Stimulated activated CD4-positive, alpha-beta T cell treated with anti-CD3 and anti-CD28 coated beads, Interleukin-12 subunit alpha, Interleukin-12 subunit beta, amount 100 ng/mL, for 48 hours (primary cell): ENCODE measurements around the gene NOS1AP.
"Not testable (repeated sequence)": the region's sequence is repeated elsewhere in the genome, so short reads cannot be mapped to it uniquely, and the experiment has no call there.

Source experiments
- DNase-seq, 3 donors: peaks; one replicate each; pipeline ENCODE4 v3.0.0-alpha.2; 2020; ENCODE audit warnings: low read depth in 2 of 3, low spot score in 1 of 3

Gene NOS1AP

DNA sequence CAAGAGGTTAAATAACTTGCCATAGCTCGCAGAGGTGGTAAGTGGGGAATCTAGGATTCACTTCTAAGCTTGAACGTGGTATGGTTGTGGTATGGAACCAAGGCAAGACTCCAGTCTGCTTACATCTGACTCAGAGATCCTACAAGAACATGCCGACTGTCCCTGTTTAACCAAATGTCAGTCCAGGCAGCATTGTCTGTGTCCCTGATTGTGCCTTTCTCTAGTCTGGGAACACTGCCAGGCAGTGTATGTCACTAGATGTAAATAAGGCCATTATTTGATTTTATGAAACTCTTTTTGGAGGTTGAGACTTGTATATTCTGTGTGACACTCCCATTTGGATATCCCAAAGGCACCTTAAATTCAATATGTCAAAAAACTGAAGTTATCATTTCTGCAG, 96.0 kb downstream of the NOS1AP start:
- no peak for DNase-seq

DNA sequence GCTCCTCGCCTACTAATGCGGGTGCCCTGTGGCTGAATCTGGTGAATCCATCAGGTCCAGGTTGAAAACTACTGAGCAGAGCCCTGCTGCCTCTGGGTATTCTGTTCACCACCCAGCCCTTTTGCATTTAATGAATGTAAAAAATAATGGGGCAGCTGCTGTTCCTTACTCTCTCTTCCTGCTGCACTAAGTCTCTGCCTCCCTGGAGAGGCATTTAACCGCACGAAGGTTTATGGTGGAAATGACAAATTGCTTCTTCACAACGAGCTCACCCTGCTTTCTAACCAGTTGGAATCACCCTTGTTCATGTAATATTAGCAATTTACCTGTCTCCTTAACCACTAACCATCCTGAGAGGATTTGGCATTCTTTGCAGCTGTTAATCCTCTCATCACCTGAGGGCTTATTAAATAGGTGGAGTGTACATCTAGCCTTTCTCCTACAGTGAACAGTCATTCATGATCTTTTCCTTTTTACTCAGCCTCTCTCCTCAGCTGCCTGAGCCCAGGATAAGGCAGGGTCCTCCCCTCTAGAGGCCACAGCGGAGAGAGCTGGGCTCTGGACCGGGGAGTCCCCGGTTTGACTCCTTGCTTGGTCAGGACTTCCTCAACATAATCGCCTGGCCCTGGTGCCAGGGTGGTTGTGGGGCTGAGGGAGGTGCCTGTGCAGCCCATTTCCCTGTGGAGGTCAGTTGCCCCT, 97.6 kb downstream of the NOS1AP start:
- DNase-seq = no peak

DNA sequence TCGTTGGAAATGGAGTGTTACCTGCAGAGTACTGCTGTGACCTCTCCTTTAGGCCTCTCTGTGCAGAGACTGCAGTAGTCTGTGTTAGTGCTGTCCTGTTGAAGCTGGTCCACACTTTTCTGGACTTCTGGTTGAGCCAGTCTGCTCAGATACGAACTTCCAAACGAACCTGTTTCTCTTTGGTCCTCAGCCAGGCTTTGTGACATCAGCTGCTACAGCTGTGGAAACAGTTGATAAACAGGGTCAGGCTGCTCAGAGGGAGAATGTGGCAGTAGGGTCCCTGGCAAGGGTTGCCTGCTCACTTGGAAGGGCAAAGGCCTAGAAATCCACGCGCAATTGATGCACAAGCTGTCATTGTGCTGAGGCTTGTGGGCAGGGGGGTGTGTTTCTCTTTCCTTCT, 98.8 kb downstream of the NOS1AP start:
- DNase-seq = no peak

DNA sequence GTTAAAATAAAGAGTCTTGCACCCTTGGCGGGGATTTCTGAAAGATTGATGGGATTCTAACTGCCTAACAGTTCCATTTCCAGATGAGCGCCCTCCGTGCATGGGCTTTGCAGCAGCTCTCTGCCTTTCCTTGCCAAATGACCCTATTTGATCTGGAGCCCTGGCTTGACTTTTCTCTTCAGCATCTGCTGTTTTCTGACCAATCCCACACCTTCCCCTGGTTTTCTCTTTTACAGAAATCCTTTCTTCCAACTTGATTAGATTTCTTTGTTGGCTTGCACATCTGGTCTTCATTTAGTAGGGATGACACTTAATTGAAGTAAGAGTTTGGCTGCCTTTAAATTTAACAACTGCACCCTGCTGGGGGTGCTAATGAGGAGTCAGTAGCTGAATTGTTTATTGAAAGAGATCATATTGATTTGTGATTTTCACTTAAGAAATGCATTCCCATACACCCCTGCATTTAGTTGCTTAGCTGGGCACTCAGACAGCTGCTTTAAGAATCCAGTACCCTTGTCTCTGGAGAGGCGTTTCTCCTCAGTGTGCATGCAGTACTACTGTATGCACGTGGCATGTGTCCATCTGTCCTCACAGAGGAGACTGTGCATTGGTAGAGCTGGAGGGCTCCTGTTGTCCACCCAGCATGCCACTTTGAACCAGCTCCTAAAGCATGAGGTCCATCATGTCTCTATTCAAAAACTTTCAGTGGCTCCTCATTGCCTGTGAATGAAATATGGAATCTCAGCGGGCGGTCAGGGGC, 99.7 kb downstream of the NOS1AP start:
- DNase-seq = no peak

DNA sequence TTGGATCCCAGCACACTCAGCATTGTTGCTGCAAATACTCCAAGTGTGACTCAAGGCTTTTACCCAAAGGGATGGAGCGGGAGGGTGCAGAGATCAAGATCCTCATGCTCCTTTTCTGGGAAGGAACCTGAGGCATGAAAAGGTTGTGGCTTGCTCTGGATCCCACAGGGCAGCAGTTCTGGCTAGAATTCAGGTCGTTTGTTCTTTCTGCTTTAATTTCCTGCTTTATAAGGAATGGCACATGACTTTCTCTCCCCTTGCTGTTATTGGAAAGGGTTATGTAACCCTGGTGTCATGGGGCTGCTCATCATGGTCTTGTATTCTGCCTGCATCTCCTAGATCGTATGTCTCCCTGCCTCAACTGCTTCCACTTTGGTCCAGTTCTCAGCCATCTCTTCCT, 101.6 kb downstream of the NOS1AP start:
- DNase-seq = no peak

- DNase-seq = no peak
Observed at GRCh38 chr1:162172311-162173102, 103.0 kb downstream of the NOS1AP start.

- not testable (repeated sequence) for DNase-seq
Observed at GRCh38 chr1:162173607-162174006, 104.1 kb downstream of the NOS1AP start.

DNA sequence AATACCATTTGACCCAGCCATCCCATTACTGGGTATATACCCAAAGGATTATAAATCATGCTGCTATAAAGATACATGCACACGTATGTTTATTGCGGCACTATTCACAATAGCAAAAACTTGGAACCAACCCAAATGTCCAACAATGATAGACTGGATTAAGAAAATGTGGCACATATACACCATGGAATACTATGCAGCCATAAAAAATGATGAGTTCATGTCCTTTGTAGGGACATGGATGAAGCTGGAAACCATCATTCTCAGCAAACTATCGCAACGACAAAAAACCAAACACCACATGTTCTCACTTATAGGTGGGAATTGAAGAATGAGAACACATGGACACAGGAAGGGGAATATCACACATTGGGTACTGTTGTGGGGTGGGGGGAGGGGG, 104.5 kb downstream of the NOS1AP start:
- DNase-seq = not testable (repeated sequence)

GRCh38 chr1:162175379-162176081, 106.0 kb downstream of the NOS1AP start:
- DNase-seq = no peak

- DNase-seq = no peak
Observed at GRCh38 chr1:162177126-162177525, 107.6 kb downstream of the NOS1AP start.

- DNase-seq = no peak
Observed at GRCh38 chr1:162178432-162178831, 108.9 kb downstream of the NOS1AP start.

- DNase-seq = no peak
Observed at GRCh38 chr1:162179121-162179520, 109.6 kb downstream of the NOS1AP start.

- no peak for DNase-seq
Observed at GRCh38 chr1:162180813-162181212, 111.3 kb downstream of the NOS1AP start.

DNA sequence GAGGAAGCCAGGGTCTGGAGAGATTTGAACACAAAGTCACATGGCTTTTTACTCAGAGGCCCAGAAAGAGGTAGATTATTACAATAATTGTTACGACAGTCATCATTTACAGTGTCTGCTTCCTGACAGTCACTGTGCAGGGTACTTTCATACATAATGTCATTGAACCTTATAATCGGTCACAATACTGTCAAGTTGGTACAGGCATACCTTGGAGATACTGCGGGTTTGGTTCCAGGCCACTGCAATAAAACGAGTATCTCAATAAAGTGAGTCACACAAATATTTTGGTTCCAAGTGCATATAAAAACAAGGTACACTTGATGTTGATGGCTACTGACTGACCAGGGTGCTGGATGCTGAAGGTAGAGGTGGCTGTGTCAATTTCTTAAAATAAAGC, 112.6 kb downstream of the NOS1AP start:
- DNase-seq = no peak

DNA sequence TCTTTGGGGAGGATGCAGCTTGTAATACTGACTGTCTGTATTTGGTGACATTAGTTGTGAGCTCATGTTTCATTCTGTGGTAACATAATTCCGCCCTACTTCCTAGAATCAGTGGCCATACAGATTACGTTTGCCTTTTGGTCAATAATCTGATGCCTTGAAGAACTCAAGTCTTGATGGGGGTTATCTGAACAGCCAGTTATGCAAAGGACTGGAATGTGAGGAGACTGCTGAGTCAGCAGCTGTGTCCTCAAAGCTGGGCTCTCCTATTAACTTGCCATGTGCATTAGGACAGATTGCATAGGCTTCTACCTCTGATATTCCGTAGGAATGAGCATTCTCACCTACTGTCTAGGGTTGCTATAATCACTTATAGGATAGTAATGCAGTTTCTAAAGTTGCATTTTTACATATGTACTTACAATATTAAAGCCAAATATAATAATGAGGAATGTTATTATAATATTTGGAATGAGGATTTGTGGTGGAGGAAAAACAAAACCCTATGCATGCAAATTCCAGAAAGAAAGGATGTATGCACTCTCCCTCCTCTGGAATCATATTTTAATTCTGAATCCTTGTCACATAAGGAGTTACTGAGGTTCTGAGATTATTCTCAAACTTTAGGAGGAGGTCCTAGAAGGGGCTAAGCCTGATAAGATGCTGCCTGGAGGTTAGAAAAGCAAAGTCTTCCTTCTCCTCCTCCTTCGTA, 116.0 kb downstream of the NOS1AP start:
- DNase-seq = no peak

DNA sequence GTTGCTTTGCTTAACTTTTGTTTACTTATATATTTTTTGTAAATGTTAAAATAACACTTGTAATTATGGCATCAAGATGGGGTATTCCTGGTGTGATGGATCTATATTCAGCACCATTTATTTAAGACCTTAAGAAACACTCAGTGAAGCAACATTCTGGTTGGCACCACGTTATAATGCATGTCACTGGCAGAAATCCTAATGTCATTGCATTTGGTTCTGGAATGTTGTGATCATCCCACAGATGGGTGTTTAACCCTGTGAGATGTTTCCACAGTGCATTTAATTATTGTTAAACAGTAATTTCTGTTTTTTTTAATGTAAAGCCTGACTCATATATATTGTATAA, 116.5 kb downstream of the NOS1AP start:
- DNase-seq = no peak

GRCh38 chr1:162186406-162186805, 116.9 kb downstream of the NOS1AP start:
- DNase-seq = no peak

DNA sequence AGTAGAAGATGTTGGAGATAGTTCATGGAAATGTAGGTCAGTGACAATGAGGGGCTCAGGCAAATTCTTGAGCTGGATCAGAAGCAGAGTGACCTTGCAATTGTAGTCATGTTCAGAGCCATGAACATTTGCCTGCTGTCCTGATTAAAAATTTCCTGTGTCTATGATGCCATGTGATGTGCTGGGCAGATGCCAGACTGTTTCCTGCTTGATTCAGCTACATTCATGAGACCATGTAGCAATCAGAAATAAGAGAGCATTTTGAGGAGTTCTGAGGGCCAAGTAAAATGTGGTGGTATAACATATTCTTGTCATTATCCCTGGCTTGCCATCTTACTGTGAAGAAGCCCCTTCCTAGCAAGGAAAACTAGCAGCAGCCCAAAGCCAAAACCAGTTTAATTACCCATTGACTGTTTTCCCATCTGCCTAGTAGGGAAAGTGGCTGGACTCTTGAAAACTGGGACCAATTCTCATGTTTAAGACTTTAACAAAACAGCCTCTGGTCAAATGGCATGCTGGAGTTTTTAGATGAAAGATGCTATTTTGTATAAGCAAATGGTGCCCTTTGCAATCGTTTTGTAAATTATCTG, 118.3 kb downstream of the NOS1AP start:
- DNase-seq = no peak

GRCh38 chr1:162189345-162189744, 119.9 kb downstream of the NOS1AP start:
- DNase-seq = no peak
